GM19468 (cell line): ENCODE data around the gene SEPTIN2.
A peak's percentile ranks its signal among the peaks of the same experiment; 100 is the strongest.
"Not testable (repeated sequence)": the region's sequence is repeated elsewhere in the genome, so short reads cannot be mapped to it uniquely, and the experiment has no call there.

Experiments
- ATAC-seq: cut with Tn5 transposase; IDR thresholded peaks from one replicate; pipeline ENCODE4 v1.9.1; 2021; ENCODE audit warnings: mild to moderate bottlenecking, moderate library complexity, moderate number of reproducible peaks; ENCODE audit not compliant: unreplicated experiment; ENCODE audit errors: extremely low read depth

The SEPTIN2 gene

DNA sequence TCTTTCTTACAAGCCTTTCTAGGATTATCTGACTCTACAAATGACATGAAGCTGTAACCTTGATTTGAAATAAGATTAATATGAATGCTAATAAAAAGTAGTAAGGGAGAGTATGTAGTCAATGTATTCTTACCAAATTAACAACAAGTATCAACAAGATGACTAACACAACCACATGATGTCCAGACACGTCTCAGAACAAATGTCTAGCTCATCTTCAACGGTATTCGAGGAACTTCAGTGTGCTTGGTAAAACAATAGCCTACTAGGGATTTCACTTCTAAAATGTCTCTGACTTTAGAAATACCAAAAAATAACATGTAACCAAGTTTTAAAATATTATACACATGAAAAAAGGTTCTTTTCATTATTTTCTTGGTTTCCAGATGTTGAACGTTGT lies 3.6 kb upstream of the SEPTIN2 start:
- no peak for ATAC-seq

DNA sequence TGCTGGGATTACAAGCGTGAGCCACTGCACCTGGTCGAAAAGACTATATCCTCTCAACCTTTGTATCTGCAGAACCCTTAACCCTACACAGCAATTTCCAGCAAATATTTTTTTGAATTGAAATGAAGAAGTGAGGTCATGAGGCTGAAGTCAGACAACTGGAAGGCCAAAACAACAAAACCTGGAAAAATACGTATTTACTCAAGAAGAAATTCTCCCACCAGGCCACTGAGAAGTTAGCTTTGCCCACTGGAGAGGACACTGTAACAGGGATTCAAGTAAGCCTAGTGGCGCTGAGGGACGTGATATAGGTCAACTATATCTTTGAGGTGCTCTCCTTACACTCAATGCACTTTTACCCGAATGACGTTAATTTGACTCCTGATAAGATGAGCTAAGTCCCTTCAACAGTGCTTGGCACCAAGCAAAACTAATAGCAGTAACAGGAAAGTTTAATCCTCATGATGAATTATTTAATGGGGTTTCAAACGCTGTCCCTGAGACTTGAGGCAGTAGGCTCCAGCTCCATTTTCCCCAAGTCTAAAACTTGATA lies 2.1 kb upstream of the SEPTIN2 start:
- ATAC-seq: no peak

DNA sequence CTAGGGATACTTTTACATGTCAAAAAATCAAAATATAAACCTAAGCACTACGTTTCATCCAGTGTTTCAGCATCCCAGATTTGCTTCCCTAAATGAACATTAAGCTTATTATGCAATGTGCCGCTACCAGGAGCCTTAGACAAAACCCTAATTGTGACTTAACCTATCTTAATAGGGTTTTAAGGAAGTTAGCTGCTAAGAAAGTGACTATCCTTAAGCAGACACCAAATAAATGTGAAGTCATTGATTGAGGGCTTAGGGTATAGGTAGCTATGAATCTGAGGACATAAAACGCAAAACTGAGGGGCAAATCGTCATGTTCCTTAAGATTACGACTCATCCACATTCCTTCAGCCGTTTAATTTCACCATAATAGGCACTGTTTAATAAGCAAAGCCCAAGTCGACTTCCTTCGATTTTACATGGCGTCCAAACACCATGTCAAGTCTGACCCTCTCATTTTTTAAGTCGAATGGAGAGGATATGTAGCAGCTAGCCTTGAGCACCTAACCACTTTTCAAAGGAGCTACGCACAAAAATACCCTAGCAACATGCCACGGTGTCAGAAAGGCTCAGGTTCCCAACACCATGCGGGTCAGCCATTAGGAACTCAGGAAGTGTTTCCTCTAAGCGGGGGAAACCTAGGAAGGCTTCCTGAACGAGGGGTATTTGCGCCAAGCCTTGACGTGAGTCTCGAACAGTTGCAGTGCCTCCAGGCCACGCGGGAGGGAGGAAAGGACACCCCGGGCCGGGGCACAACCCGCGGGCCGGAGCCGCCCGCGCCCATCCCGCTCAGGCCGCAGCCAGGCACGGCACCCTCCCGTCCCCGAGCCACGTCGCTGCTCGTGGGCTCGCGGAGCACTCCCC lies 1.3 kb upstream of the SEPTIN2 start:
- no peak for ATAC-seq

DNA sequence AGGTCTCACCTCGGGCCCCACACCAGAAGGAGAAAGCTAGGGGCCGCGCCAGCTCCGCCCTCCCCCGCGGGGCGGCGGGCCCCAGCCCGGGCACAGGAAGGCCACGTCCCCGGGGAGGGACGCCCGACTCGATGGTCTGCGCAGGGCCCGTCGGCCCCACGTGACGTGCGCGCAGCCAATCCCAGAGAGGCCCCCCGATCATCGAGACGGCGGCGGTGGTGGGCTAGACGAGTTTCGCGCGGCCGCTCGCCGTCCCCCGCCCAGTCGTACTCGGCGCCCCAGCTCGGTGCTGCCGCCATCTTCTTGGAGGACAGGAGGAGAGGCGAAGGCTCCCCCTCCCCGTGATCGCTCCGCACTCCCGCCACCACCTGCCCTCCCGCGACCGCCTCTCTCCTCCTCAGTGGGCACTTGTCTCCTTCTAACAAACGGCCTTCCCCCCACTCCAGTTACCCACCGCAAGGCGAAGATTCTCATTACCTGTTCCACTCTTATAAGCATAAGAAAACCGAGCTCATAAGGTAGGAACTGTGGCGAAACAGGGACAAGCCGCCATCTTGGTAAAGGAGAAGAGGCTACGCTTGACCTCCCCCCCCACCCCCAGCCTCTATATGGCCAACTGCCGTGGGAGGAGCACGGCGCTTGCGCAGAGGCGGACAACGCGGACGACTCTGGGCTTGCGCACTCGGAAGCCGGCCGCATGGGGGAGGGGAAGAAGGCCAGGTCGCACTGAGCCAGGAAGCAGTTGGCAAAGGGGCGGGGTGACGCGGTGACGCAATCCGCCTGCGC lies 439 bp upstream of the SEPTIN2 start, which contains the start of gene HDLBP:
TSS of gene HDLBP (minus strand) at position 580 of the 786 bp plus-strand sequence. CDS start 48,803 bp downstream, outside the sequence.
- peak; percentile 80 for ATAC-seq

DNA sequence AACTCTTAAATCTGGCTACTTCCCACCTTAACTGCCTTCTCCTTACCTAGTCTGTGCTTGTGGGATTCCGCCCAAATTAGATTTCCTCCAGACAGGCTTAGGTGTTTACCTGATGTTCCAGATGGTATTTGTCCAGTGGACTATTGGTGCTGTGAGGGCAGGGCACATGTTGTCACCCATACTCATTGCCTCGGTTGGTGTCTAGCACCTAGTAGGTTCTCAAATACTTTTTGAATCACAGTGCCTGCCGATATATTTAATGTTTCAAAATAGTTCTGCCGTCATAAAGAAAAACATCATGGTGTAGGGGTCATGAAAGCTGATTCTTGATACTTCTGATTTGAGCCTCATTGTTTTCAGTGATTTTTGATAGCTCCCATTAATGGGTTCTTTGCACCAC lies 1.1 kb downstream of the SEPTIN2 start:
- ATAC-seq: no peak

DNA sequence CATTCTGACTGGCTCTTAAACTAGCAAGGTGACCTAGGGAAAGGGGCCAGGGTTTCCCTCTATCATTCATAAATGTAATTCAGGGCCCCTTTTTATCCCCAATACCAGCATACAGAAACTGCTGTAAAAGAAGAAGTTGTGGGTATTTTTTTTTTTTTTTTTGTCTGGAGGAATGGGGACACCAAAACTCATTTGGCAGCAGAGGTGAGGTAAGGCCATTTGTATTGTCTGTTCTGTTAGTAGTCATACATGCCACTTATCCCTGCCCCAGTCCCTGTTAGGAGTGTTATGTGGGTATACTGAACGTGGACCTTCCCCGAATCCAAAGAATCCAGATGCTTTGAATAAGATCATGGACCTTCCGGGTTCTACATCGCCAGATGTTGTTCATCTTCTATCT lies 1.7 kb downstream of the SEPTIN2 start:
- ATAC-seq: no peak

DNA sequence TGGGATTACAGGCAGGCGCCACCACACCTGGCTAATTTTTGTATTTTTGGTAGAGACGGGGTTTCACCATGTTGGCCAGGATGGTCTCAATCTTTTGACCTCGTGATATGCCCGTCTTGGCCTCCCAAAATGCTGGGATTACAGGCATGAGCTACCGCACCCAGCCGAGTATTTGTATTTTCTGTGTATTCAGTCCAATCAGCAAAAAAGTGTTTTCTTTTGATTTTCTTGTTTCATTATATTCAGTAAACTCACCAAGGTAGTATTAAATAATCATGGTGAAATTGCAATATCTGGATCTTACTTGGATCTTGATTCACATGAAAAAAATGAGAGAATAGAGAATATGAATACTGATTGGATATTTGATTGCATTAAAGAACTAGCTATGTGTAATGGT lies 3.1 kb downstream of the SEPTIN2 start:
- ATAC-seq: not testable (repeated sequence)

DNA sequence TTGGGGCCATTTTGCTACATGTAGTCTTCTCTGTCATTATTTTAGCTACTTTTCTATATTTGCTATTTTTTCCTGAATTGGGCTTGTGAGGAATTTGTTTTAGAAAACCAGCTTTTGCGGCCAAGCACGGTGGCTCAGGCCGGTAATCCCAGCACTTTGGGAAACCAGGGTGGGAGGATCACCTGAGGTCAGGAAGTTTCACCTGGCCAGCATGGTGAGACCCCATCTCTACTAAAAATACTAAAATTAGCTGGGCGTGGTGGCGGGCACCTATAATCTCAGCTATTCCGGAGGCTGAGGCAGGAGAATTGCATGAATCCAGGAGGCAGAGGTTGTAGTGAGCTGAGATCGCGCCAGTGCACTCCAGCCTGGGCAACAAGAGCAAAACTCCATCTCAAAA lies 4.7 kb downstream of the SEPTIN2 start:
- no peak for ATAC-seq

DNA sequence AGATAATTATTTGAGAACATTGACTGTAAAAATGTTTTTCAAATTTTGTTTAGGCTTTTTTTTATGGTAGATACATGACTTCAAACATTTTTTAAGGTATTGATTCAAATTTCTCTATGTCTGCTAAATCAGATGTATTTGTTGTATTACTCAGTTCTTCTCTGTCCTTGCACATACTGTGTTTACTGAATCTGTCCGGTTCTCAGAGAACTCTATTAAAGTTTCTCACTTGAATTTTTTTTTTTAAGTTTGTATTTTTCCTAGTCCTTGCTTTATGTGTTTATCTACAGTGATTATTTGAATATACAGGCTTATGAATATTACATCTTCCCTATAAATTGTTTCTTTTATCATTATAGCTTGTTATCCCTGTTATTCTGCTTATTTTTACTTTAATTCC lies 5.3 kb downstream of the SEPTIN2 start:
- no peak for ATAC-seq

DNA sequence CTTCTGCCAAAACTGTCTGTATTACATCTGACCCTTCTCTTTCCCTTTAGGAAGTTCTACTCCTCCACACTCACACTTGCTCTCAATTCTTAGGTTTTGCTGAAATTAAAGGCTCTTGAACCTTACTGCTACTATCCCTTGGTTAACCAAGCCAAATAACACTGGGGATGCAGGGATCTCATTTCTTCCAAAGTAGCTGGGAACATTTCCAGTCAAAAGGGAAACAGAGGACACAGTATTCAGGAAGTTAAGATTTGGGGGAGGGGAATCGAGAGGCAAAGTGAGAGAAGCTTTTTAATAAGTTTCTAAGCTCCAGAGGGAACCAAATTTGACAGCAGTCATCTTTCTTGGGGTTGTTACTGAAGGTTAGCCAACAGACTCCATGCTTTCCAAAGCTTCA lies 6.2 kb downstream of the SEPTIN2 start:
- no peak for ATAC-seq

DNA sequence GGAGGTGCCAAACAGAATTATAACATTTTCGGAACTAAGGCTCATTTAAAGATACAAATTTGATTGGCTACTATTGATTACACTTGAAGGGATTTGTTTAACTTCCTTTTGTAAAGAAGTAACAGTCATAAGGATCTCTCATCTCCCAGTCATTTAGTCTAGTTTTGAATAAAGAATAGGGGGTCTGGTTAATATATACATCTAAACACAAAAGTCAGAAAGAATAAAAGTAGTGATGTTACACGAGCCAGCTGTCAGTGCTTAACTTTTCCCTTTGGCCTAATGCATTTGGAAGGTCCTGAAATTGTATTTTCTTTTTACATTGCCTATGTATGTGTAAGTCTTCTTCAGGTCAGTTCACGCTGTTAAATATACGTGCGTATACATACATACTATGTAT lies 8.1 kb downstream of the SEPTIN2 start:
- no peak for ATAC-seq

DNA sequence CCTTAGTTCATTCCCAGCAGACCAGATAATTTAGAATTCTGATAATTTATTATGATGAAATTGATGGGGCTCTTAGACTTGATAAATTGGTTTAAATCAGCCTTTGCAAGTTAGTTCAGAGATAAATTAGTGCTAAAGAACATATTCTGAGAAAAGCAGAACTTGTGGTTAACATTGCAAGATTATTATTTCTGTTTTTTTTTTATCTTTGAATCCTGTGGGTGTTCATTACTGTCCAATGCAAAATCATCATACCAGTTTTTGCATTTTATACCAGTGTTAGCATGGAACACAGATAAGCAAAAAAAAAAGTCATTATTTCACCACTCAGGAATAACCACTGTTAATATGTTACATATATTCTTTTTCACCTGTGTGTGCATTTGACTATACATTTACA lies 9.1 kb downstream of the SEPTIN2 start:
- ATAC-seq: no peak

DNA sequence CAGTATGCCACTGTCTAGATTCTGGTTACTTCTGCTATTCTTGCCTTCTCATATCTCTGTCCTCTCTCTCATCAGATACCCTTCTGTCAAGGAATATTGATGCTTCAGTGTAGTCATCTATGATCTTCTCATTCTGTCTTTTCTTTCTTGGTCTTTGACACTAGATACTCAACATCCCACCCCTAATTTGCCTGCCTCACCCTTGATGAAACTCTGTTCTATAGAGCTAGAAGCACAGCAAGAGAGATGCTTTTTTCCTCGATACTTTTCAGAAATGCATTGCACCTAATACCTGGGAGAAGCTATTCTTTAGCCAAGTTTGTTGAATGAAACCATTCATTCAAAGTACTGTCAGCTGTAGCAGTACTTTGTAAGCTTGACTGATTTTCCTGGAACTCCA lies 9.5 kb downstream of the SEPTIN2 start:
- no peak for ATAC-seq

DNA sequence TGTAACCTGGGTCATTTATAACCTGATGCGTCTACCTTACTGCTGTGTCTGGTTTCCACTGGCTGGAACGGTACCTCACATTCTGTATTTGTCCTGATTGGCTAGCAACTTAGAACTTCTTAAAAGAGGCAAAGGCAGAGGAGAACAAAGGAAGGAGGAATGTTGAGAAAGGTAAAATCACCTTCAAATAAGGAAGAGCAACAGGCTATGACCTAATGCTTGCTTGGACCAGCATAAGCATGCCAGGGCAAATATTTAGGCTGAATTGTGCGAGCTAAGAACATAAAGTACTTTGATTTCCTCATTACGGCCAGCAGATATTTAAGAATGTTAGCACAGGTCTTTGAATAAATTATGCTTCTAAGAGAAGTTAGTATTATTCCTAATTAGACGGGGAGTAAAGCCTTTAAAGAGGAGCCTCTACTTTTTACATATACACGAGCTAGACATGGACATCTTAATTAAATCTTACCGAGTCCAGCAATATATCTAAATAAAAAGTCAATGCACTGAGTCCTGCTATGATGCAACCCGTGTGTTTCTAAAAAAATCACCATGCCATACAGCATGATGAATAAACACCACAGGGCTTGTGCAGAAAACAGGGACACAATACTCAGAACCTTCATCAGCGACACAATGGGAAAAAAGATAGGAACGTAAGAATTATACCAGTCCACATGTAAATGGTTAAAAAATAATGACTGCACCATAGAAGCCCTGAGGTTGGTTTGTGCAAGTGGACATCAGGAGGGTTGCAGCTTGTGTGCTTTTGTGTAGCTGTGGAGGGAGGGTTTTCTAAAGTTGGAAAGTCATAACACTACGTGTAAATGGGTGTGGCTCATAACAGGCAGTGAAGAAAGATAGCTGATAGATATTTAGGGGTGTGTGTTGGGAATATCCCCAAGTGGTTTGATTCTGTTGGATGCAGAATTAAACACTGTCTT lies 14.2 kb downstream of the SEPTIN2 start:
- no peak for ATAC-seq

DNA sequence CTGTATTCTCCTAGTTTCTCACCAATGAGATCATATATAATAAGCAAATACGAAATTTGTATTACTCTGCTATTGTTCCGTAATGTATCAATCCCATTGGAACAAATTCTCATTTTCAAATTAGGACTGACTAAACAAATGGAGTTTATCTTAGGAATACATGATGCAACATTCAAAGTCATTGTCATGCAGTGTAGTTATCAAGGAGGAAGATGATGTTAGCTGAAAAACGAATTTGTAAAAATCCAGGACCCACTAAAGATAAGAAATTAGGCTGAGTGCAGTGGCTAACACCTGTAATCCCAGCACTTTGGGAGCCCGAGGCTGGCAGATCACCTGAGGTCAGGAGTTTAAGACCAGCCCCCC lies 14.9 kb downstream of the SEPTIN2 start:
- ATAC-seq: no peak

DNA sequence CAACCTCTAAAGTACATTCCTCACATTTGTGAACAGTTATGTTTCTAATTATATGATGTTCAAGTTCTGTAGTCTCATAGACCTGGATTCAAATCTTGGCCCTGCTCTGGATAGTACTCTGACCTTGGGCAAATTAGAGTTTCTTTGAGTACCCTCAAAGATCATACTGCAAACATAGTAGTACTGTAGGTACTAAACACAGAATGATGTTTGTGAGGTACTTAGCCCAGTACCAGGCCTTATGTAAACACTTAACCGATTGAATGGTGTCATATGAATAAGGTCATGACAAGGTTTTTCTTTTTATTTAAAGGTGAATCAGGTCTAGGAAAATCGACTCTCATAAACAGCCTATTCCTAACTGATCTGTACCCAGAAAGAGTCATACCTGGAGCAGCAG lies 19.1 kb downstream of the SEPTIN2 start:
- no peak for ATAC-seq

DNA sequence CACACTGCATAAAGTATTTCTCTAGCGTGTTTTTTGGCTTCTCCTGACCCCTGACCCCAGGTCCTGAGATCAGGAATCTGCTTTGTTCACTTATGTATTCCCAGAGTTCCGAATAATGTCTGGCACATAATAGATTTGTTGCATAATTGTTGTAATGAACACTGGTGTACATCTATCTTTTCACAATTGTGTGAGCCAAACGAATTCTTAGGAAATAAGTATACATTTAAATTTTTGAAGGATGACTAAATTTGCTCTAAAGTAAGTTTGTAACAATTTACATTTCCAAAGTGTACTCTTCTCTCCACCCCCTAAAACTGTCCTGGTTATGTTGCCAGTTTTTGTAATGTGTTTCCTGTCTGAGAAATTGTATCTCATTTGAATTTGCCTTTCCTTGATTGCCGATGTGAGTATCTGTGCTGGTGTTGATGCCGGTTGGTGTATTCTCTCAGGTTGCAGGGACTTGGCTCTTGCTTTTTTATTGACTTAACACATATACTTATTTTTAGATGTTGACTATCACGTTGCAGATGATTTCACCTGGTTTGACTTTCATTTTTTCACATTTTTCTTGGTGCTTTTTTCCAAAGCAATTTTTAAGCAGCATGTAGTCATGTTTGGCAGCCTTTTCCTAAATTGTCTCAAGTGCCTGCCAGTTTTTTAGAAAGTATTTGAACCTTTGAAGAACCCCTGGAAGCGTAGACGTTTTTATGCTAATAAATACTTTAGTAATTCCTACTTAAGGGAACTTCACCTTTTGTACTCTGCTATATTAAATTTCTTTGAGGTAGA lies 24.3 kb downstream of the SEPTIN2 start:
- no peak for ATAC-seq

DNA sequence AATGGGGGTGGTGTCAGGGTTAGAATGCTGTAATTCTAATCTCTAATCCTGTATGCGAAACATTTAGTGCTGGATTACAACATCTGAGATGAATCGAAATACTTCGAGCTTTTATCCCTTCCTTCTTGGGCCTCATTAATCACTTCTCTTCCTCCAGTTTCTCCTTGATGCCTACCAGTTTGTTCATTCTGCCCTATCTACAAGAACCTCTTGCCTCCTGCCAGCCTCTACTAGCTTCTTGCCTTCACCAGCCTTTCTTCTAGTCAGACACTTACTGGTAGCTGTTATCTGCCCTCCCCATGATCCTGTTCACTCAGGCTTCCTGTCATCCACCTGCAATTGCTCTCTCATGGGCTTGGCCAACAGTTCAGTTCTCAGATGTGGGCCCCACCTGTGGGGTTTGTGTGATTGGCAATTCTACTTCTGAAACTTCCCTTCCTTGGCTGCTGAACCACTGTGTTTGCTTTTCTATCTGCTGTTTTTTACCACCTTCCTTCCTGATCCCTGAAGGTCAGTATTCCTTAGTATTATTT lies 25.0 kb downstream of the SEPTIN2 start:
- ATAC-seq: no peak
